IPS-20b (cell line): ENCODE results near the gene OR6S1.
A peak's percentile ranks its signal among the peaks of the same experiment; 100 is the strongest.
"Not testable (repeated sequence)": the region's sequence is repeated elsewhere in the genome, so short reads cannot be mapped to it uniquely, and the experiment has no call there.

Source experiments
- H3K27ac ChIP-seq: one replicate; pipeline ENCODE4 v1.5.1; 2013; ENCODE audit warnings: low read length
- H3K27me3 ChIP-seq: 2 replicates; pipeline ENCODE4 v1.6.1; 2013; ENCODE audit warnings: mild to moderate bottlenecking, low read length, inconsistent platforms; ENCODE audit not compliant: insufficient read depth
- H3K36me3 ChIP-seq: 2 replicates; pipeline ENCODE4 v1.6.1; 2013; ENCODE audit warnings: low read depth, mild to moderate bottlenecking, inconsistent platforms, low read length, moderate library complexity; ENCODE audit not compliant: insufficient read depth
- H3K4me1 ChIP-seq: 2 replicates; pipeline ENCODE4 v1.6.1; 2013; ENCODE audit warnings: mild to moderate bottlenecking, control low read depth, inconsistent platforms, low read length, moderate library complexity; ENCODE audit not compliant: insufficient read depth
- H3K4me3 ChIP-seq: 2 replicates; pipeline ENCODE4 v1.5.1; 2013; ENCODE audit warnings: mild to moderate bottlenecking, low read length, inconsistent platforms
- H3K9ac ChIP-seq: 2 replicates; pipeline ENCODE4 v1.6.1; 2013; ENCODE audit warnings: low read depth, mild to moderate bottlenecking, inconsistent platforms, low read length, moderate library complexity
- H3K9me3 ChIP-seq: 2 replicates; pipeline ENCODE4 v1.6.1; 2013; ENCODE audit warnings: mild to moderate bottlenecking, low read depth, low read length, inconsistent platforms; ENCODE audit not compliant: insufficient read depth

Gene OR6S1

GRCh38 chr14:20627346-20628027 lies 14.0 kb downstream of the OR6S1 start:
- Histone ChIP-seq H3K9ac (peak overlapping the region; percentile 37; the same call in 1 of the 2 replicates), H3K4me1 (peaks cover 12% of the 10 kb centered on the region; the same call in 1 of the 2 replicates), H3K27ac (no peak overlapping the region), H3K27me3 (peaks cover 76% of the 10 kb centered on the region), H3K4me3 (peak overlapping the region; percentile 85), H3K36me3 (no peaks in the 10 kb centered on the region), H3K9me3 (no peaks in the 10 kb centered on the region)

GRCh38 chr14:20626274-20626673 lies 15.2 kb downstream of the OR6S1 start:
- H3K36me3 ChIP-seq: no peaks in the 10 kb centered on the region
- peaks cover 13% of the 10 kb centered on the region; the same call in 1 of the 2 replicates for H3K4me1 ChIP-seq
- no peak overlapping the region for H3K27ac ChIP-seq
- no peaks in the 10 kb centered on the region for H3K9me3 ChIP-seq
- peaks cover 68% of the 10 kb centered on the region for H3K27me3 ChIP-seq
- peak overlapping the region; percentile 22; the same call in 1 of the 2 replicates for H3K9ac ChIP-seq
- H3K4me3 ChIP-seq: peak overlapping the region; percentile 85

GRCh38 chr14:20624495-20625070 lies 16.9 kb downstream of the OR6S1 start:
- Histone ChIP-seq H3K4me1 (peaks cover 13% of the 10 kb centered on the region; the same call in 1 of the 2 replicates), H3K27ac (no peak overlapping the region), H3K27me3 (peaks cover 54% of the 10 kb centered on the region), H3K4me3 (peak overlapping the region; percentile 85), H3K9me3 (no peaks in the 10 kb centered on the region), H3K36me3 (no peaks in the 10 kb centered on the region), H3K9ac (peak overlapping the region; percentile 49; the same call in 1 of the 2 replicates)

GRCh38 chr14:20623798-20624197 lies 17.7 kb downstream of the OR6S1 start:
- H3K27ac ChIP-seq: no peak overlapping the region
- no peaks in the 10 kb centered on the region for H3K36me3 ChIP-seq
- peaks cover 47% of the 10 kb centered on the region for H3K27me3 ChIP-seq
- no peak overlapping the region for H3K9ac ChIP-seq
- H3K4me1 ChIP-seq: peaks cover 13% of the 10 kb centered on the region; the same call in 1 of the 2 replicates
- H3K9me3 ChIP-seq: no peaks in the 10 kb centered on the region
- no peak overlapping the region; the same call in 1 of the 2 replicates for H3K4me3 ChIP-seq

- H3K27ac ChIP-seq: no peak overlapping the region
- H3K9me3 ChIP-seq: no peaks in the 10 kb centered on the region
- no peaks in the 10 kb centered on the region for H3K36me3 ChIP-seq
- H3K4me1 ChIP-seq: peaks cover 9% of the 10 kb centered on the region; the same call in 1 of the 2 replicates
- peak overlapping the region; percentile 40; the same call in 1 of the 2 replicates for H3K4me3 ChIP-seq
- H3K27me3 ChIP-seq: peaks cover 38% of the 10 kb centered on the region
- H3K9ac ChIP-seq: no peak overlapping the region
Measured at GRCh38 chr14:20622816-20623291, 18.6 kb downstream of the OR6S1 start.

GRCh38 chr14:20620798-20621478 lies 20.6 kb downstream of the OR6S1 start:
- Histone ChIP-seq H3K9ac (no peak overlapping the region), H3K27ac (no peak overlapping the region), H3K27me3 (peaks cover 19% of the 10 kb centered on the region; the same call in 1 of the 2 replicates), H3K4me3 (no peak overlapping the region), H3K9me3 (no peaks in the 10 kb centered on the region), H3K36me3 (no peaks in the 10 kb centered on the region), H3K4me1 (0 out of 2 replicates have a peak, but pooled peaks cover 2% of the 10 kb centered on the region)

- not testable (repeated sequence) for H3K4me3 ChIP-seq, H3K4me1 ChIP-seq, H3K27ac ChIP-seq, H3K9me3 ChIP-seq, H3K9ac ChIP-seq, H3K36me3 ChIP-seq
- H3K27me3 ChIP-seq: peaks cover 14% of the 10 kb centered on the region; the same call in 1 of the 2 replicates
Measured at GRCh38 chr14:20619688-20620087, 21.8 kb downstream of the OR6S1 start.

GRCh38 chr14:20618271-20618749 lies 23.2 kb downstream of the OR6S1 start:
- Histone ChIP-seq H3K9ac (no peak overlapping the region), H3K4me3 (no peak overlapping the region), H3K27me3 (peaks cover 9% of the 10 kb centered on the region; the same call in 1 of the 2 replicates), H3K9me3 (no peaks in the 10 kb centered on the region), H3K4me1 (peaks cover 7% of the 10 kb centered on the region; the same call in 1 of the 2 replicates), H3K36me3 (no peaks in the 10 kb centered on the region), H3K27ac (no peak overlapping the region)

- no peaks in the 10 kb centered on the region for H3K9me3 ChIP-seq
Measured at GRCh38 chr14:20617138-20618003, 24.1 kb downstream of the OR6S1 start.

GRCh38 chr14:20615996-20616395 lies 25.5 kb downstream of the OR6S1 start:
- Histone ChIP-seq H3K4me3 (no peak overlapping the region), H3K36me3 (no peaks in the 10 kb centered on the region), H3K27me3 (0 out of 2 replicates have a peak, but pooled peaks cover 9% of the 10 kb centered on the region), H3K27ac (no peak overlapping the region), H3K9me3 (no peaks in the 10 kb centered on the region), H3K4me1 (peaks cover 10% of the 10 kb centered on the region), H3K9ac (no peak overlapping the region)

More at GRCh38 chr14:20617138-20618003, 24.1 kb downstream of the OR6S1 start:
- Histone ChIP-seq H3K27ac (no peak overlapping the region), H3K4me1 (peaks cover 10% of the 10 kb centered on the region), H3K4me3 (no peak overlapping the region), H3K36me3 (no peaks in the 10 kb centered on the region), H3K9ac (no peak overlapping the region), H3K27me3 (peaks cover under 1% of the 10 kb centered on the region; the same call in 1 of the 2 replicates)
